GM18858 (cell line): Measurements from ENCODE around the gene EXT2.

Source experiments
- ATAC-seq: cut with Tn5 transposase; IDR thresholded peaks from one replicate; pipeline ENCODE4 v1.9.1; 2021; ENCODE audit not compliant: unreplicated experiment

The EXT2 gene

GRCh38 chr11:44235765-44236201 lies 140.3 kb downstream of the EXT2 start:
- ATAC-seq = no peak

- no peak for ATAC-seq
Measured at GRCh38 chr11:44236296-44236695, 140.8 kb downstream of the EXT2 start.

DNA sequence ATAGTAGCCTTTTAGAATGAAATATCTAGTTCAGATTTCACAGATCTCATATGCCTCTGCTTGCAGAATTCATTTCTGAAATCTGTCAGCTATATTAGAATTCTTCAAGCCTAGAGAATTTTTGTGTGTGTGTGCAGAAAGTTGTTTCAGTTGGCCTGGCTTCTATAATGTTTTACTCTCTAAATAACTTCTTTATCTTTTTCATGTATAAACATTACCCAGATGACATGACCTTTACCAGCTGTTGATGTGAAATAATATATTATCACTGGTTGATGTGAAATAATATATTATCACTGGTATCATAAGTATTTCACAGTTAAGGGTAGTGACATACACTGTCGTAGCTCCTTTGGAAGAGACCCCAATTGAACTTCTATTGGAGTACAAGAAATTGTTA lies 141.7 kb downstream of the EXT2 start:
- ATAC-seq = no peak

- no peak for ATAC-seq
Measured at GRCh38 chr11:44241851-44242250, 146.4 kb downstream of the EXT2 start.

- no peak for ATAC-seq
Measured at GRCh38 chr11:44243086-44243485, 147.6 kb downstream of the EXT2 start.

- ATAC-seq = no peak
Measured at GRCh38 chr11:44243595-44244343, 148.3 kb downstream of the EXT2 start.

GRCh38 chr11:44244639-44245310 lies 149.3 kb downstream of the EXT2 start:
- no peak for ATAC-seq

DNA sequence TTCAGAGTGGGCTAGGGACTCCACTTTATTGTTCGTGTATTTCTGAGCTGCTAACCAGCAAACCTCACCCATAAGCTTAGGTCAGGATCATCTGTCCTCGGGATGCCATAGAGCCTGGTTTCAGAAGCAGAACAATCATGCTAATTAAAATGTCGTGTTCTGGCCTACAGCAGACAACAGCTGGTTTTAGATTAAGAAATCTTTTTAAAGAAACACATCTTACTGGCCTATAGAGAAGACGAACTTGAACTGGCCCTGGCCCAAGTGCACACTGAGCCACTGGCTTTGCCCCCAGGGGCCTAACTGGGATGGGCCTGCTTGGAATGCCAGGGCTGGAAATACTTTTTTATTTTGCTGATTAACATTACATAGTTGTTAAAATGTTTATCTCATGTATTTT lies 151.2 kb downstream of the EXT2 start:
- no peak for ATAC-seq

DNA sequence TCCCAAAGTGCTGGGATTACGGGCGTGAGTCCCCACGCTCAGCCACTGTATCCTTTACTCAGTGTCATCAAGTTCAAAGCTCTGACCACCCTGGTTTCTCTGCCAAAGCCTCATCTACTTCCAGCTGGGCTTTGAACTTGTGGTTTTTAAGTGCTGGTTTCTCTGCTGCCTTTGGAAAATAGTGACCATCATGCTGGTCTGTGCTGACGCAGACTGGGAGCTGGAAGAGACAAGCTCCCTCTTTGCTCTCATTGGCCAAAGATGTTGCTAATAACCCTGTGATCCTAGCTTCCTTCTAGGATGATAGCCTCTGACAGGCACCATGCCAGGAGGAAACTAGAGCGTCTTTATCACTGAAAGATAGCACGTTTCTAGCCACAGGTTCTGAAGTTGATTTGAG lies 152.0 kb downstream of the EXT2 start:
- ATAC-seq = no peak

- ATAC-seq = no peak
Measured at GRCh38 chr11:44248109-44248508, 152.6 kb downstream of the EXT2 start.

- no peak for ATAC-seq
Measured at GRCh38 chr11:44250421-44250820, 154.9 kb downstream of the EXT2 start.

- ATAC-seq = no peak
Measured at GRCh38 chr11:44252999-44253602, 157.6 kb downstream of the EXT2 start.

- no peak for ATAC-seq
Measured at GRCh38 chr11:44255406-44256071, 160.1 kb downstream of the EXT2 start.

DNA sequence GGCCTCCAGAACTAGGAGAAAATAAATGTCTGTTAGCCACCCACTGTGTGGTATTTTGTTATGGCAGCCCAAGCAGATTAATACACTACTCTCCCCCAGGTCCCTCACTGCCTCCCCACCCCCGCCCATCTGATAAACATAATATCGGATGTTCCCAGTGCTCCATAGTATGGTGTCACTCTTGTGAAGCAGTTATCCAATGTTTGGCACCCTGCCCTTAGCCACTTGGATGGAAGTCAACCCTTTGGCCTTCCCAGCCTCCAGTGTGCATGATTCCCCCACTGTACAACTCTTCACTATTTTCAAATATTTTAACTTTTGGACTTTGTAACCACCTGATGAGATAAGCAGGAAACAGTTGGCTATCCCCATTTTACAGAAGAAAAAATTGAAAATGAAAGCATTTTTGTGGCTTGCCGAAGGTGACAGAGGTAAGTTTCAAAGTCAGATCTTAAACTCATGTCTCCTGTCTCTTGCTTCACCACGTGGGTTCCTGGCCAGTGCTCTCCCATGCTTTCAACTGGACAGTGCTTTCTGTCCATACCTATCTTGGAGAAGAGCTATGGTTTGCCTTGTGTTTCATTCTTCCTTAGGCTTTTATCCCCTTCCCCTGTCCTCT lies 161.3 kb downstream of the EXT2 start:
- no peak for ATAC-seq

DNA sequence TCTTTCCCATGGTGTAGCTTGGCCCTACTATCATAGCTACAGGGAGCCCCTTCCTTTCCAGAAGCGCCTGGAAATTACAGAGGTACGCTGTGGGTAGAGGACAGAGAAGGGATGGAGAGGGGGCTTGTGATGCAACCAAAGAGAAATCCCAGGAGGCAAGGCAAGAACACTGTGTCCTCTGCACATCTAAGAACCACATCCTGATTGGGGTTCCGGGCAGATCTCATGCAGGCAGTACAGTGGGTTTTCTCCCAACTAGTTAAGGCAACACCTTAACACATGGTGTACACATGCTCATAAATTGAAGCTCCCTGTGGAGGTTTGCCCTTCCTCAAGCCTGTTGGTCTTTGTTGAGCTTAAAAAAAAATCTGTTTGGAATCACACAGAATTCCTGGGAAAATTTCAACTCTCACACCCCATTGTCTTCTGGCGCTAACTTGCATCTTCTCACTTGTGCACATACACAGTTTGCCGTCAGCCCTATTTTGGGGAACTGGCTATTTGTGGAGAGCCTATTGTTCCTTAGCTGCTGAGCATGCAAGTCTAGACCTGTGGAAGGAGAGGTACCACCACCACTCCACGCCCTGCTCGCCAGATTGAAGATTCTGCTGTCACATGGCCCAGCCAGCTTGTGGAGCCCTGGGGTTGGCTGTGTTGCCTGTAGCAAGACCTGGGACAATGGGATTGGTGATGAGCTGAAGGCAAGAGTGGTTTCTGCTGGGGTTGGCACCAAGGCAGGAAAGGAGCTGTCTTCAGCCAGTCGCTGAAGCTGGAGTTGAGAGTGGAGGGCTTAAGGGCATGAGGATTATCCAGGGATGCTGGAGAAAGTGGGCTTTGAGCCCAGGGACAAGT lies 162.1 kb downstream of the EXT2 start:
- no peak for ATAC-seq

- no peak for ATAC-seq
Measured at GRCh38 chr11:44258190-44258489, 162.7 kb downstream of the EXT2 start.

DNA sequence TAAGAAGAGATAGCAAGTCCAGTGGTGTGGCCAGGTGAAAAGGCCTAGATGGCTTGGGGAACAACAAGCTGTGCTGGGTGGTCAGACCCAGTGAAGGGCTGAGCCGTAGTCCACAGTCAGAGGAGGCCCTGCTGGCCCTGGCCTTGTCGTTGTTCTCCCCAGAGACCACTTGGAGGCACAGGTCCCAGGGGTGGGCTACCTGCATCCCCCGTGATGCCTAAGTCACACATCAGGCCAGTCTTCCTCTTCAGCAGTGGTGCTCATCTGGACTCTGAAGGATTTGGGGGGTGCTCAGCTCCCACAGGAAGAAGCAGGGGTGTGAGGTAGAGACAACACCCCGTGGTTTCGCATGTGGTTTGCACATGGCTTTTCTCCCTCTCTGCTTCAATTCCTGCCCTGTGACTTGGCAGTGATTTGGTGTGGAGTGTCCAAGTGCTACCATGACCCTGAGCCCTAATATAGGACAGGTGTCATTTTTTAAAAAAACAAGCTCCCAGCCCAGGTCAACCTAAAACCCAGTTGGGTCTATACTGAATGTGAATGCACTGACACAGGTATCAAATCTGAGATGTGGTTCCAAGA lies 163.5 kb downstream of the EXT2 start:
- no peak for ATAC-seq

DNA sequence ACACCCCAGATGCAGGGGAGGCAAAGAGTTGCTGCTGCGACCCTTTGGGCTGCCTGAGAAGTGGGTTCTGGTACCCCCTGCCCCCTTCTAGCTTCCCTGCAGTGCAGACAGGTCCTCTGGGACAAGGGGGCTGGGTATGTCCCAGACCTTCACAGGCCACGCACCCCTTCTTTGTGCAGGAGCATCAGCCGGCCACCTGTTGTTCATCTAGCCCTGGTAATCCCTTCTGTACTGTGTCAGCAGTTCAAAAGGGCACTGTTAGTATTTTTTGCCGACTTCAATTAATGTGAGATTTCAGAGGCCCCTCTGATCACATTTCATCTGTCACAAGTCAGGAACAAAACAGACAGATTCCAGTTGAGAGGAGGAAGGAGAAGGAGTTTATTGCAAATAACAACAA lies 164.6 kb downstream of the EXT2 start:
- no peak for ATAC-seq

- no peak for ATAC-seq
Measured at GRCh38 chr11:44261800-44262591, 166.5 kb downstream of the EXT2 start.
